Measurements from ENCODE around the gene DNM2. TPM values are rescaled to one million over a fixed set of nuclear protein-coding genes. Genes with fewer than 3 reads are reported as not detected.

The DNM2 gene
- total and polyA plus RNA-seq, 2 of the 13 experiments (the other 11 are each of a cell fraction or from before 2014, with no cell fraction given), result 41.7 to 59.8 TPM

DNA sequence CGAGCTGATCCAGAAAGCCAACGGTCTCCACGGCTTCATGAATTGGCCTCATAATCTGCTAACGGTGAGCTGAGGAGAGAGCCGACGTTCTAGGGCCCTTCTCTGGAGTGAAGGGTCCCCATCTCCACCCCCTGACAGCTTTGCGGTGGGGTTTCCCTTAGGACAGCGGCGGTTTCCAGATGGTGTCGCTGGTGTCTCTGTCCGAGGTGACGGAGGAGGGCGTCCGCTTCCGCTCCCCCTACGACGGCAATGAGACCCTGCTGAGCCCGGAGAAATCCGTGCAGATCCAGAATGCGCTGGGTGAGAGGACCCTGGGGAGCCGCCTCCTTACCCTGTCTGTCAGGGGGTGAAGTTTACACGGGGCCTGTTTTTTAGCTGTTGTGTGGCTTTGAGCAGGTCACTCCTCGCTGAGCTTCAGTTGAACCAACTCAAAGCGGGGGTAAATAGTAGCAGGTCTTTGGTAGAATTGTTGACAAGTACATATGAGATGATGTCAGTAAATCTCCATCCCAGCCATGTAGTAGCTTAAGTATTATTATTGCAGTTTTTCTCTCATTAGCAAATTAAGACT is 15.8 kb upstream of the DNM2 start (continued):
- no peak for TF ChIP-seq CREM (IDR thresholded peaks at IDR 0.05)
- TF ChIP-seq CREM (CRISPR knock-in tag; IDR thresholded peaks at IDR 0.05), result no peak
- TF ChIP-seq ZNF510 (CRISPR knock-in tag; IDR thresholded peaks at IDR 0.05; ENCODE audit: low read depth), result no peak
- TF ChIP-seq ZSCAN29 (CRISPR knock-in tag; conservative IDR thresholded peaks at IDR 0.05), result no peak
- TF ChIP-seq ZNF431 (CRISPR knock-in tag; IDR thresholded peaks at IDR 0.05; ENCODE audit: borderline replicate concordance, low read depth), result no peak
- no peak for TF ChIP-seq BRCA1 (CRISPR knock-in tag; IDR thresholded peaks at IDR 0.05)
- TF ChIP-seq ZNF607 (CRISPR knock-in tag; IDR thresholded peaks at IDR 0.05; ENCODE audit: borderline replicate concordance), result no peak; the same call in 1 of the 2 replicates
- TF ChIP-seq, protein P1, sequence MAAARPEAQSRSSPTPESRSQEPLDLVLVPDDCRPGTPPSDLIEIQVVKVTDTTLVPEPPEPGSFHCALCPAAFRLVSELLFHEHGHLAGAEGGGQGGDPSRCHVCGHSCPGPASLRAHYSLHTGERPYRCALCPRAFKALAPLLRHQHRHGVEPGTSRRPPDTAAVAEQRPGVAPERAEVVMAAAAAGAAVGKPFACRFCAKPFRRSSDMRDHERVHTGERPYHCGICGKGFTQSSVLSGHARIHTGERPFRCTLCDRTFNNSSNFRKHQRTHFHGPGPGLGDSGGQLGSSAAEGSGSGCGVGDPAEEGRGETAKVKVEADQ (CRISPR knock-in tag; IDR thresholded peaks at IDR 0.05; ENCODE audit: borderline replicate concordance), result peak; percentile 21; the same call in 1 of the 2 replicates
- TF ChIP-seq, protein P2, sequence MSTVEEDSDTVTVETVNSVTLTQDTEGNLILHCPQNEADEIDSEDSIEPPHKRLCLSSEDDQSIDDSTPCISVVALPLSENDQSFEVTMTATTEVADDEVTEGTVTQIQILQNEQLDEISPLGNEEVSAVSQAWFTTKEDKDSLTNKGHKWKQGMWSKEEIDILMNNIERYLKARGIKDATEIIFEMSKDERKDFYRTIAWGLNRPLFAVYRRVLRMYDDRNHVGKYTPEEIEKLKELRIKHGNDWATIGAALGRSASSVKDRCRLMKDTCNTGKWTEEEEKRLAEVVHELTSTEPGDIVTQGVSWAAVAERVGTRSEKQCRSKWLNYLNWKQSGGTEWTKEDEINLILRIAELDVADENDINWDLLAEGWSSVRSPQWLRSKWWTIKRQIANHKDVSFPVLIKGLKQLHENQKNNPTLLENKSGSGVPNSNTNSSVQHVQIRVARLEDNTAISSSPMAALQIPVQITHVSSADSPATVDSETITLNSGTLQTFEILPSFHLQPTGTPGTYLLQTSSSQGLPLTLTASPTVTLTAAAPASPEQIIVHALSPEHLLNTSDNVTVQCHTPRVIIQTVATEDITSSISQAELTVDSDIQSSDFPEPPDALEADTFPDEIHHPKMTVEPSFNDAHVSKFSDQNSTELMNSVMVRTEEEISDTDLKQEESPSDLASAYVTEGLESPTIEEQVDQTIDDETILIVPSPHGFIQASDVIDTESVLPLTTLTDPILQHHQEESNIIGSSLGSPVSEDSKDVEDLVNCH (CRISPR knock-in tag; IDR thresholded peaks at IDR 0.05), result no peak
- no peak for TF ChIP-seq ZNF619 (CRISPR knock-in tag; IDR thresholded peaks at IDR 0.05)
- no peak for TF ChIP-seq ZNF180 (CRISPR knock-in tag; IDR thresholded peaks at IDR 0.05; ENCODE audit: borderline replicate concordance, low read depth)
- no peak for TF ChIP-seq ZNF546 (CRISPR knock-in tag; conservative IDR thresholded peaks at IDR 0.05)
- no peak for TF ChIP-seq PPARG (CRISPR knock-in tag; conservative IDR thresholded peaks at IDR 0.05)
- TF ChIP-seq, protein P3, sequence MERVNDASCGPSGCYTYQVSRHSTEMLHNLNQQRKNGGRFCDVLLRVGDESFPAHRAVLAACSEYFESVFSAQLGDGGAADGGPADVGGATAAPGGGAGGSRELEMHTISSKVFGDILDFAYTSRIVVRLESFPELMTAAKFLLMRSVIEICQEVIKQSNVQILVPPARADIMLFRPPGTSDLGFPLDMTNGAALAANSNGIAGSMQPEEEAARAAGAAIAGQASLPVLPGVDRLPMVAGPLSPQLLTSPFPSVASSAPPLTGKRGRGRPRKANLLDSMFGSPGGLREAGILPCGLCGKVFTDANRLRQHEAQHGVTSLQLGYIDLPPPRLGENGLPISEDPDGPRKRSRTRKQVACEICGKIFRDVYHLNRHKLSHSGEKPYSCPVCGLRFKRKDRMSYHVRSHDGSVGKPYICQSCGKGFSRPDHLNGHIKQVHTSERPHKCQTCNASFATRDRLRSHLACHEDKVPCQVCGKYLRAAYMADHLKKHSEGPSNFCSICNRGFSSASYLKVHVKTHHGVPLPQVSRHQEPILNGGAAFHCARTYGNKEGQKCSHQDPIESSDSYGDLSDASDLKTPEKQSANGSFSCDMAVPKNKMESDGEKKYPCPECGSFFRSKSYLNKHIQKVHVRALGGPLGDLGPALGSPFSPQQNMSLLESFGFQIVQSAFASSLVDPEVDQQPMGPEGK (CRISPR knock-in tag; IDR thresholded peaks at IDR 0.05), result peak; percentile 64
- TF ChIP-seq, protein P4, sequence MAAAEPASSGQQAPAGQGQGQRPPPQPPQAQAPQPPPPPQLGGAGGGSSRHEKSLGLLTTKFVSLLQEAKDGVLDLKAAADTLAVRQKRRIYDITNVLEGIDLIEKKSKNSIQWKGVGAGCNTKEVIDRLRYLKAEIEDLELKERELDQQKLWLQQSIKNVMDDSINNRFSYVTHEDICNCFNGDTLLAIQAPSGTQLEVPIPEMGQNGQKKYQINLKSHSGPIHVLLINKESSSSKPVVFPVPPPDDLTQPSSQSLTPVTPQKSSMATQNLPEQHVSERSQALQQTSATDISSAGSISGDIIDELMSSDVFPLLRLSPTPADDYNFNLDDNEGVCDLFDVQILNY (CRISPR knock-in tag; conservative IDR thresholded peaks at IDR 0.05), result no peak
- no peak for TF ChIP-seq HMG20A (CRISPR knock-in tag; IDR thresholded peaks at IDR 0.05; ENCODE audit: borderline replicate concordance)
- TF ChIP-seq SNAI1 (CRISPR knock-in tag; IDR thresholded peaks at IDR 0.05; ENCODE audit: borderline replicate concordance), result no peak

All from HepG2 (cell line).